Activated CD4-positive, CD25-positive, alpha-beta regulatory T cell treated with anti-CD3 and anti-CD28 coated beads, Interleukin-2, amount 50 U/mL, for 24 hours (primary cell): ENCODE measurements around the gene NRXN3.
"Not testable (repeated sequence)": the region's sequence is repeated elsewhere in the genome, so short reads cannot be mapped to it uniquely, and the experiment has no call there.

Source experiments
- ATAC-seq, 2 donors: fragments of 150-1000 bp; cut with Tn5 transposase; one replicate each; pipeline ENCODE4 v1.10.0; 2021; ENCODE audit warnings: mild to moderate bottlenecking in 1 of 2, moderate library complexity in 1 of 2

The NRXN3 gene

DNA sequence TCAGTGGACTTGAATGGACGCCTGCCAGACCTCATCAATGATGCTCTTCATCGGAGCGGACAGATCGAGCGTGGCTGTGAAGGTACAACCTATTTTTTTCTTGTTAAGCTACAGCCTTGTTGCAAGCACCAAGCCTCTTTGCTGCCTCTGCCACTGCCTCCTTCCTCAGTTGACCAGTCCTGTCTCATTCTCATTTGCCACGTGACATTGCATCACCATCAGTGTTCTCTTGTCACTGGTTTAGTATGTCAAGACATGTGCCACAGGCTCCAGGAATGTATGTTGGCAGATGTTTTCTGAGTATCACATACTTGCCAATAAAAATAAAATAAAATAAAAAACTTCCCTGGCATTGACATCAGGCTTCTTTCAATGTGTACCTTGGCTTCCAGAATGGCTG, 798.1 kb downstream of the NRXN3 start:
- ATAC-seq, result no peak

DNA sequence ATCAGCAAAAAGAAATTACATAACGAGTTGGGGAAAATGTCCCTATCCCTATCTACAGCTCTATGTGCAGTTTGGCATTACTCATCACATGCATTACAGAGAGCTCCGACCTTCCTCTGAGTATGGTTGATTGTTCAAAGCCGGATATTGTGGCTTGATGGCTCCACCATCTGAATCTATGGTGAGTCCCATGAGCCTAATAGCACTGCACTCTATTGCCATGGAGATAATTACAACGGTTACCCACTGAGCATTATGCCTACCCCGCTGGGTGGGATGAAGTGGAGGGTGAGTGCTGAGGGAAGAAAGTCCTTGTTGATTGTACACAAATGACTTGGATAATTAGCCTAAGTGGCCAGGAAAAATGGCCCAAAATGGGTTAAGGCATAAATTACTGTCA, 800.5 kb downstream of the NRXN3 start:
- no peak for ATAC-seq

DNA sequence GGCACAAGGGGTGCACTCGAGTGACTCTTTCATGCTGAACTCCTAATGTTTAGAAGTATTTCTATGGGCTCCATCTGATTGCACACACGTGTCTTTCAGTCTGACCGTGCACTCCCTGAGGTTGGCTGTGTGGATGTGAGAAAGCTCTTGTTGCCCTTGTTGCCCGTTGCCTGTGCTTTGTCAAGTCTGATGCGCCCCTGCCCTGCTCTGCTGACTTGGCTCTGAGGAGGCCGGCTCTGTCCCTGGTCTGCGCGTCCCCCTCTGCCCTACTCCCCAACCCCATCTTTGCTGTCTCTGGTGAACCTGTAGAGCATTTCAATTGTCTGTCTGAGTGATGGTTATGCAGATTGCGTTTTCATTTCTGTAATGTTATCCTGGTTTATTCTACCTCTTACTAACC, 802.3 kb downstream of the NRXN3 start:
- no peak for ATAC-seq

DNA sequence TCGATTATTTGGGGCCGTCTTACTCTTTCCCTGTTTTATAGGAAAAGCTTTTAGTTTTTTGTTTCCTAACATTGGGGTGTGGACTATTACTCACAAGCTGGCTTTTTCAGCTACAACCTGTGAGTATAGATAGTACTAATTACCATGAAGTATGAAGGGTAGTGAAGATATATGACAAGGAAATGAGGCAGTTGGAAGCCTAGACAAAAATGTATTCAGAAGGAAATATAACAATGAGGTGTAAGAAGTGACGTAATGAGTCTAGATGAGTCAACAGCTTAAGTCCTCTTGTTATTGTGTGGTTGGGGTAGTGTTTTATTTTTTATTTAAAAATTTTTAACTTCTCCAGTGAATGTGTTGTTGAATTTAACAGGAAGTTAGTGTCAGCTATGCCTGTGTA, 804.5 kb downstream of the NRXN3 start:
- ATAC-seq, result no peak

DNA sequence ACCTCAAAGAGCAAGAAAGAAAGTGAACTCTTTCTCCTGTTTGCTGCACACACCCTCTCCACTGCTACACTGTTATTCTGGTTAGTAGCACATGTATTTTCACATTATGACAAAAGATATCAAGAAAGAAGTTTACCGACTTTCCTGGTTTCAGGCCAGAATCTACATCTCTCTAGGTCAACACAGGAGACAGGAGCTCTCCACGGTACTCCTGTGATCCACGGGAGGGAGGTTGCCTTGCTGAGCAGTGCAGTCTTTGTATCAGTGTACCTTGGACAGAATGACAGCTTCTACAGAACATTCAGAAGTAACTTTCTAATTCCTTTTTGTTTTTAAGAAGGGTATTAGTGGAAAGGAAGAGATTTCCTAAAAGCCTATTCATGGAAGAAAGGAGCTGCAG, 805.6 kb downstream of the NRXN3 start:
- ATAC-seq, result no peak

DNA sequence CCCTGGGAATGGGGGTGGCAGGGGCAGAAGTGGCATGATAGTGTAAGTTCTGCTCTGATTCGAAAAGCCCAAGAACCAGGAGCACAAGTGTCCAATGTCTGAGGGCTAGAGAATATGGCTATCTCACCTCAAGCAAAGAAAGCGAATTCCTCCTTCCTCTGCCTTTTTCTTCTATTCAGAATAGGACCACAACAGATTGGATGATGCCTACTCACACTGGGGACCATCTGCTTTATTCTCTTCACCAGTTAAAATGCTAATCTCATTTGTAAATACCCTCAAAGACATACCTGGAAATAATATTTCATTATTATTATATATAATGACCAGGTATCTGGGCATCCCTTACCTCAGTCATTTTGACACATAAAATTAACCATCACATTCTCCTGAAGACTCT, 808.7 kb downstream of the NRXN3 start:
- ATAC-seq, result no peak

DNA sequence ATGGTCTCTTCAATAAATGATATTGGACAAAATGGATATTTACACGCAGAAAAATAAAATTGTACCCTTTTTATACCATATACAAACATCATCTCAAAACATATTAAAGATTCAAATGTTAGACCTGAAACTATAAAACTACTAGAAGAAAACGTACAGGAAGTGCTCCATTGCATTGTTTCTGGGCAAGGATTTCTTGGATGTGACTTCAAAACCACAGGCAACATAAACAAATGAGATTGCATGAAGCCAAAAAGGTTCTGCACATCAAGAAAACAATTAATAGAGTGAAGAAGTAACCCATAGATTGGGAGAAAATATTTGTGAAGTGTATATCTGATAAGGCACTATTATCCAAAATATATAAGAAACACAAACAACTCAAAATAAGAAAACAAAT, 812.4 kb downstream of the NRXN3 start:
- ATAC-seq, result no peak

DNA sequence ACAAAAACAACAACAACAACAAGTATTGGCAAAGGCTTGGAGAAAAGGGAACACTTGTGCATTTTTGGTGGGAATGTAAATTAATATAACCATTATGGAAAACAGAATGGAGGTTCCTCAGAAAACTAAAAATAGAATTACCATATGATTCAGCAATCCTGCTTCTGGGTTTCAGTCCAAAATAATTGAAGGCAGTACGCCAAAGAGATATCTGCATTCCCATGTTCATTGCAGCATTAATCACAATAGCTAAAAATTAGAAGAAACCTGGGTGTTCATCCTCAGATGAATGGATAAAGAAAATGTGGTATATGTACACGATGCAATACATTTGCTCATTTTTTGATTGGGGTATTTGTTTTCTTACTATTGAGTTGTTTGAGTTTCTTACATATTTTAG, 813.0 kb downstream of the NRXN3 start:
- no peak for ATAC-seq

DNA sequence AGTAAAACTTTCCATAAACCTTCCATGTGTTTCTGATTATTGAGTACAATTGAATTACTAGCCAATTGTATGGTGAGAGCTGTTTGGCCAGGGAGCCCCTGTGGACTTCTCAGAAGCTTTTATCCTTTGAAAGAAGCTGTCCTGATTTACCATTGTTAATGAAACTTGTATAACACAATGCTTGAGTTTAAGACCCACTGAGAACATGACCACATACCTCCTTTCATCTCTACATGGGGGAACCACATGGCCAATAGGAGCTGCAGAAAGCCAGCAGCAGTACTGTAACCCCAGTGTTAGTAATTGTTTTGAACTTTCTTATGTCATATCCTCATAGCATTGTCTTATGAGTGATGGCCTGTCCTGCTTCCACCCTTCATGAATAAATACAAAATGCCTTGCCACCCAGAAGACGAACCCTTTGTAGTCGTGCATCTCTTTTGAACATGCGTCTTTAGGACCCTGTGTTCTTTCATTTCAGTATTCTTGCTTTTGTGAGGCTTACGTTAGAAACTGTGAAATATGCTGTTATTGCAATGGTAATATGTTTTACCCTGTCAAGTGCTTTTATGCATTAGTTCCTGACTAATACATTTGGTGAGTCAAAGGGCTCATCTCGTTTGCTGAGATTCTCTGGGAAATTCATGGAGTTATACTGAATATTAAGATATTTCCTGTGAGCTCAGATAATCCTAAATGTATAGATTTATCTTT, 815.7 kb downstream of the NRXN3 start:
- ATAC-seq, result no peak

DNA sequence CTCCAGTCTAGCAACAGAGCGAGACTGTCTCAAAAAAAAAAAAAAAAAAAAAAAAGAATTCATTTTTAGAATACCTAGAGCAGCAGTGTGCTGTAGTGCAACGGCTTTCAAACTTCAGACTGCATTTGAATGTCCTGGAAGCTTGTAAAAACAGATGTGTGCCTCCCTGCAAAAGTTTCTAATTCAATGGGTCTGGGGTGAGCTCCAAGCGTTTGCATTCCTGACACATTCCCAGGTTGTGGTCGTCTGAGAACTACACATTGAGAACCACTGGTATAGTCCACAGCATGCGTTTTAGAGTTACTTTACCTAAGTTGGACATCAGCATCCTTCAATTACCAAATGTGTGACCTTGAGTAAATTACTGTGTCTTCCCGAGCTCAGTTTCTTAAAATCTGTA, 816.8 kb downstream of the NRXN3 start:
- no peak for ATAC-seq

DNA sequence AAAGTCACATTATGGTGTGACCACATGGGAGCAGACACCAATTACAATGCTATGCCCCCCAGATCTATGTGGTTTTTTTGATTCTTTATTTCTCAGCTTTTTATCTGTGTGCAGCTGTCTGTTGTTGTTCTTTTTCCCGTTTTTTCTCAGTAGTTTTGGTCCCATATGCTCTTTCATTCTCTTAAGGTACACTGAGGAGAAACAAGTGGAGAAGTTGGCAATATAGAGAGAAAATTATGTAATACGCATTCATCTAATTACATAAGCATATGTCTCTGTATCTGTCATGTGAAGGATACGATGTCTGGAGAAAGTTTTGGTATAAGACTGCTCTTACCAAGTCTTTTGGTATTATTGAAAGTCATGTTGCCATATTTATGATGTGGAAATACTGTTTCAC, 819.0 kb downstream of the NRXN3 start:
- no peak for ATAC-seq

DNA sequence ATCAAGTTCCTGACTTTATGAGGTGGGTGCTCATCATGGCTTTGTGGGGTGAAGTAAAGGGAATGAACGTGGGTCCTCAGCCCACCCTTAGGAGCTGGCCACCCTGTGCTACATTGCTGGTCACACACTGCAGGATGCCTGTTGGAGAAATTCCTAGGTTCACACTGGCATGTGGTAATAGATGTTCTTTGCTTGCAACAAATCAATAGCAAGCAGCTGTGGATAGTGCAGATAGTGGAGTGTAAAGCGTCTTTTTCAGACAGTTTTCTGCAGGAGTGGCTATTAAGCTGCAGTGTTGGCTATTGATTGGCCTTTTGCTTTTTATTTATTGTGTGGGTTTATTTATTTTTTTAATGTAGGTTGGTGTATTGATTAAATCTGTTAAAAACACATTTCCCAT, 822.7 kb downstream of the NRXN3 start:
- no peak for ATAC-seq

DNA sequence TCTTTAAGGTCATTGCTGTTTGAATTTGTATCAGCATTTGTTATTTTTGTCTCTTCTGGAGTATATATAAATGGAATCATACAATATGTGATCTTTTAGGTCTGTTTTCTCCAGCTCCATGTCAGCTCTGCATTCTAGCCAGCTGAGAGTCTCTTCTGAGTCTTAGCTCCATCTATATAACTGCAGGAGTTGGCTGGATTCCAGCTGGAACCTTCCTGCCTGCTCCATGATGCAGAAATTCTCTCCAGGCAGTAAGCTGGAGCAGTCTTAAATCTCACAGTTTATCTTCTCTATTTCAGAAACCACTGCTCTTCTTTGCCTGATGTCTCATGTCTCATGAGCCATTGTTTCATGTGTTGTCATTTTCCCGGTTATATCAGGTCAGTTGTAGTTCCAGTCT, 827.6 kb downstream of the NRXN3 start:
- ATAC-seq, result no peak

DNA sequence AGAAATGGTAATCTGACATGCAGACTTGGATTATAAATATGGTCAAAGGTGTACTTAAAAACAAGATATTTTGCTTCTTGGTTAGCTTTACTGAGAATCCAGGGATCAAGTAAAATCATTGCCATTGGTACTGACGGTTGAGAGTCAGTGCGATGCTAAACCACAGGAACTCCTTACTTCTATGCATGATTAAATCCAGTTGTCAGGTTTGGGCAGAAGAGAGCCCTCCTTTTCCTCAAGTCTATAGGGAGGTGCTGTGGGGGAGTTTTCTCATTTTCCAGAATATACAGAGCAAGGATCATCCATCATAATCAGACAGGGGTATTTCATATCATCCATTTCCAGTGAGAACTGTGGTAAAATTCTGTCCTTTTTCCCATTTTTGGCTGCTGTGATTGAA, 839.1 kb downstream of the NRXN3 start:
- no peak for ATAC-seq

DNA sequence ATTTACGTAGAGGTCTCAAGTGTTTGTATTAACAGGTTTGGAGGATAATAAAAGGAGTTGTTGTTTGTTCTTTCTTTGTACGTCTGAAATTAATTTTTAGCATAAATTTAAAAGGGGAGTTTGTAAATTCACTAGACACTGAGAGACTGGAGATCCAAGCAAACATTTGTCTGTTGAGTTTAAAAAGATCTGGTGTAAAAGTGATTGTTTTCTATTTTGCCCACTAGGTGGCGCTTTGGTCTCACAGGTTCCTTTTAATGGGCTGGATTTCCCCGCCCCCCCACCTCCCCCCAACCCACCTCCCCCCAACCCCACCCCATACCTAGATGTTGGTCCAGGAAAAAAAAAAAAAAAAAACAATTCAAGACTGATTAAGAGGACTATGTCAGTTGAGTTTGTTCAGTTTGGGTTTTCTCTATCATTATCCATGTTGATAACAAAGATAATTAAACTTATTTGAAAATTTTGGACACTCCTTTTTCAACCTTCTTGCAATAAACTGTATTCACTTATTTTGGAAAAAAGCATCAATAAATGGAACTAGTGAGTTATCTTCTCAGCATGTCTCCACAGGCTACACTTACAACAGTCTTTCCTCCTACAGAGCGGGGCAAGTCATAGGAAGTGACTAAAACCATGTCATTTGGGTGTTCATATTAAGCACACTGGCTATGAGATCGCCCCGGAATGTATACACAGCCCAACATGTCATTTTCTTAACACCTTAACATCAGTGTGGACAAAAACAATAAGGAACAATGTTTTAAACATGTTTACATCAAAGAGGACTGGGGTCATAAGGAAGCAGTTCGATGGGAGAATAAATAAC, 841.1 kb downstream of the NRXN3 start:
- no peak for ATAC-seq

DNA sequence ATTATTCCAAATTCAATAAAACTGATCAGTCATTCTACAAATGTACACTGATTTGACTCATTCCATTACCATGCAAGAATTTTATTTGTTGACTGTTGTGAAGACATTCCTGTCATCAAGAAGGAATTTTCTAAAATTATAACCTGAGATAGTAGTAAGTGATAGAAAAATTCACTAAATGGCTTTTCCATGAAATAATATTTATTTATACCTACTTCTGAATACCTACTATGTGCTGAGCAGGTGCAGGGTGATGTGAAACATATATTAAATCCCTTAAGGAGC, 841.7 kb downstream of the NRXN3 start:
- no peak for ATAC-seq

DNA sequence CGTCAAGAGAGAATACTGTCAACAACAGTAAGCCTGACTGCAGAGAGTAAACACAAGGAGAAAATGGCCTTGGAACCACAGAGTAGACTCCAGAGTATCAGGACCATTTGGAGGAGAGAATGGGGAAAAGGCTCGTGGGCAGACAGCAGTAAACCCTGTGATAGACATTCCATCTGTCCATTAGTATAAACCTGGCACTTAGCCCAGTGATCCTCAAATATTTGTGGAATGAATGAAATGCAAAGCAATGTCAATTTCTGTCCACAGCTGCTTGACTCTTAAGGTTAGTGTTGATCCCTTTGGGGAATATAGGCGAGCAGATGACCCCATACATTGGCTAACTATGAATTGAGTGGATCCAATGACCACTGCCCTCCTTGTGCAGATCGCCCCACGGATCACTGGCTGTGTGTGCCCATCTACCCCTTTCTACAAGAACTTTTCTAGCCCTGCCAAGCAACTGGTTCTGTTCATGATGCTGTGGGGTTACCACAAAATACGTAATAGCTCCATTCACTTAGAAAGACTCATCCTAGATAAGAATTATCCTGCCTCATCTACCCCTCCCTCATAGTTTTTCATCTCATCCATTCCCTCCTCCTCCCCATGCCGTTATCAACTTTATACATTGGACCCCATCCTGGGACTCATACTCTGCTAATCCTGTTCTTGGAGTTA, 846.8 kb downstream of the NRXN3 start:
- no peak for ATAC-seq

DNA sequence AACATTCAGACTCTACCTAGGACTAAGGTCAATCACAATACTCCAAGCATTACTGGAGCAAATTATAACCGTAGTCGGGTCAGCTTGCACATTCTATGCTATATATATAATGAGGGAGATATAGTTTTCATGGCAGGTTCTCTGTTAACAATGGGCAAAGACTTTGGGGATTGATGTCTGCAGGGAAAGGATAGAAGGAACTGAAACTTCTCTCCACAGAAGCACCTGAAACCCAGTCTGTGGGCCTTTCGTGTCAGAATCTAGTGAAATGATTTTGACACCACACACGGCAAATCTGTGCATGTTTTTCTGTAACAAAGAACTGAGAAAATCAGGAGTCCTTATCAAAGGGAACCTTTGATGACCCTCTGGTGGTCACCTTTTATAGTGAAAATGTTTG, 847.4 kb downstream of the NRXN3 start:
- no peak for ATAC-seq

DNA sequence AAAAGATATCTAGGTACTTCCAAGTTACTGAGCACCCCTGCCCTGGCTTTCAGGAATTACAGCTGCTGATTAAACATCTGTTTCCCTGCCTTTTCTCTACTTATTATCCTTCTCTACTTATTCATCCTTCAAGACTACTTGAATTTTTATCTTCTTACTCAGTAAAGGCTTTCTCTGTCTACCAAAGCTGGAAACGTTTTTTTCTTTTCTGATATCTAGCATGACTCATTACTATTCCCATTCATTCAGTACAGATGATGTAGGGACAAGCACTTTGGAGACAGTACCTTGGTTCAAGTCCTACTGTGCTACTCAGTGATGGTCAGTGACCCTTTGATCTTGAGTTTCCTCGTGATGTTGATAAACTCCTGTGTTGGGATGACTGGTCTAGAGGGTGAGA, 848.7 kb downstream of the NRXN3 start:
- no peak for ATAC-seq

DNA sequence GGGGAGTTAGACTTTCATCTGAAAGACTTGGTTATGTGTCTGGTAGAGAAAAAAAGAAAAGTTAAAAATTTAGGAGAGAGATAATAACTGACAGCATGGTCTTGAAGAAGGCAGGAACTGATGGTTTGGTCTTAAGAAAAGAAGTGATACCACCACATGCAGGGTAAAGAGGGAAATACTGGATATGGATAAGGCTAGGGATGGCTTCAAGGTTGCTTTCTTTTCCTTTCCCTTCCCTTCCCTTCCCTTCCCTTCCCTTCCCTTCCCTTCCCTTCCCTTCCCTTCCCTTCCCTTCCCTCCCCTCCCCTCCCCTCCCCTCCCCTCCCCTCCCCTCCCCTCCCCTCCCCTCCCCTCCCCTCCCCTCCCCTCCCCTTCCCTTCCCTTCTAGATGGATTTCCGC, 849.7 kb downstream of the NRXN3 start:
- ATAC-seq, result not testable (repeated sequence)

DNA sequence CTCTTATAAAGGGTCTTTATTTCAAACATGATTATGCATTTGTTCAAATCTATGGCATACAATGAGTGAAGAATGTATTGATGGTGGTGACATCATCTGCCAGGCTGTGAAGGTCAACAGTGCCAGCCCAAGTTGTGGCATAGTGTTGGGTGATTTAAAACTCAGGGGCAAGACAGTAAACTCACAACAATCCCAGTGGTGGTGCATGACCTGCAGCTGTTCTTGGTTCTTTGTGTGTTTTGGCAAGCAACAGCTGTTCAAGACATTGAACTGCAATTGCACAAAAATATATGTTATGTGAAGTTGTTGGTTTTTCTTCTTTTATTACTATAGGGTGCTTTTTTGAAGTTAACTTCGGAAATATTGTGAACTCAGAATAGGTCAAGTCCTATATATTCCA, 851.6 kb downstream of the NRXN3 start:
- ATAC-seq, result no peak

DNA sequence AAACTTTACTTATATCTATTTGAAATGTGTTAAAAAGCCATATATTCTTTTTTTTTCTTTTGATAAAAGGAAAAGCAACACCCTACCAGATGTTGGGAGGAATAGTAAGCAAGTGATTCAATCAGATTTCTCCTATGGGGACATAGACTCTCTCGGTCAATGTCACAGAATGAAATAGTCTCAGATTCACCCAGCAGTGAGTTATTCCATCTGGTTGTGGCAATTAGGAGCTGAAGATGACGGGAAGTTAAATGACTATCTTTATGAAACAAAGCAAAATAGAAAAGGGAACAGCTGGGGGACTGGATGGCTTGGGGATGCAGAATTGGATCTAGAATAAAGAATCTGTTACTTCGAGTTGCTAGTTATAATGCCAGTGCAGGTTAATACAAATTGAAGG, 857.0 kb downstream of the NRXN3 start:
- ATAC-seq, result no peak

DNA sequence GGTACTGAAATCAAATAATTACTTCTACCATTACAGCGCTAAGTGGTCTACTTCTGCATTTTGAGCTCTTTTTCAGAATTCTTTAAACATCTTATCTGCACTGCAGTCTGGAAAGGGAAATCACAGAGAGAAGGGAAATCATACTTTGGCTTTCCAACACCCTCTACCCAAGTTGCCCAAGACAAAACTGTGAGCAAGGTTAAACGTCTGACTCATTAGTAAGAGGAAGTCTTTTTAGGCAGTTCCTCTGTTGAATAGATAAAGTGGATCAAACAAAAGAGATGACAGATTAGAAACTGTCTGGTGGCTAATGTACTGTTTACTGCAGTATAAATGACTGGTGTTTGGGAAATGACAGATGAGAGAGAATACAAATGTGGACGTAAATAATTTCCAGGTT, 858.1 kb downstream of the NRXN3 start:
- ATAC-seq, result no peak

DNA sequence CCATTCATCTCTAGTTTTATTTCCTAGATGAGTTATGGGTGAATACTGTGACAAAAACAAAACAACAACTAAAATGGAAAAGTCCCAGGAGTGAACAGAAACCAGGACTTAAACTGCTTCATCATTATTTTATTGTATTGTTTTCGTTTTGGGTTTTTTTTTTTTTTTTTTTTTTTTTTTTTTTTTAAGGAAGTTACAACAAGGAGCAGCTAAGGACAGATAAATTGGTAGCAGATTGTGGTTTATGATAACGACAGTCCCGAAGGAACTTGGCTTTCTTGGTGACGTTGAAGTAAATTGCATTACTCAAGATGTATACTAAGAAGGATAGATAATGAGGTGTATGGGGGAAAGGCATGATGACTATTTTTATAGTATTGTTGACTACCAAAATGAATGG, 866.3 kb downstream of the NRXN3 start:
- ATAC-seq, result no peak
